Stomach smooth muscle (tissue), 2 donors: ENCODE data around the gene TEPSIN.

Experiments used
- H3K27ac ChIP-seq: one replicate; pipeline ENCODE4 v1.7.0; 2013; ENCODE audit warnings: mild to moderate bottlenecking, low read length, inconsistent platforms
- H3K27me3 ChIP-seq, 2 donors: one replicate each; pipeline ENCODE4 v1.7.0; 2013; ENCODE audit warnings: low read length in 2 of 2; ENCODE audit not compliant: insufficient read depth in 2 of 2, control insufficient read depth in 1 of 2
- H3K36me3 ChIP-seq, 2 donors: one replicate each; pipeline ENCODE4 v1.7.0; 2013; ENCODE audit warnings: low read length in 2 of 2; ENCODE audit not compliant: control insufficient read depth in 2 of 2, insufficient read depth in 2 of 2
- H3K4me1 ChIP-seq: one replicate; pipeline ENCODE4 v1.7.0; 2013; ENCODE audit warnings: low read length; ENCODE audit not compliant: control insufficient read depth, insufficient read depth
- H3K4me3 ChIP-seq, 2 donors: one replicate each; pipeline ENCODE4 v1.7.0; 2013; ENCODE audit warnings: low read length in 2 of 2
- H3K9ac ChIP-seq, 2 donors: one replicate each; pipeline ENCODE4 v1.7.0; 2013; ENCODE audit warnings: low read length in 2 of 2, mild to moderate bottlenecking in 1 of 2
- H3K9me3 ChIP-seq, 2 donors: one replicate each; pipeline ENCODE4 v1.7.0; 2013; ENCODE audit warnings: low read length in 2 of 2; ENCODE audit not compliant: control insufficient read depth in 2 of 2
- donor health status: healthy.
- donor health status: Pancreatic carcinoma.

The TEPSIN gene

GRCh38 chr17:81195941-81196495 lies 42.8 kb downstream of the TEPSIN start:
- no peak overlapping the region for H3K9ac ChIP-seq
- no peak overlapping the region for H3K27ac ChIP-seq
- no peaks in the 10 kb centered on the region for H3K9me3 ChIP-seq
- no peaks in the 10 kb centered on the region for H3K36me3 ChIP-seq
- no peaks in the 10 kb centered on the region for H3K27me3 ChIP-seq
- peaks cover 22% of the 10 kb centered on the region for H3K4me1 ChIP-seq
- H3K4me3 ChIP-seq = no peak overlapping the region

DNA sequence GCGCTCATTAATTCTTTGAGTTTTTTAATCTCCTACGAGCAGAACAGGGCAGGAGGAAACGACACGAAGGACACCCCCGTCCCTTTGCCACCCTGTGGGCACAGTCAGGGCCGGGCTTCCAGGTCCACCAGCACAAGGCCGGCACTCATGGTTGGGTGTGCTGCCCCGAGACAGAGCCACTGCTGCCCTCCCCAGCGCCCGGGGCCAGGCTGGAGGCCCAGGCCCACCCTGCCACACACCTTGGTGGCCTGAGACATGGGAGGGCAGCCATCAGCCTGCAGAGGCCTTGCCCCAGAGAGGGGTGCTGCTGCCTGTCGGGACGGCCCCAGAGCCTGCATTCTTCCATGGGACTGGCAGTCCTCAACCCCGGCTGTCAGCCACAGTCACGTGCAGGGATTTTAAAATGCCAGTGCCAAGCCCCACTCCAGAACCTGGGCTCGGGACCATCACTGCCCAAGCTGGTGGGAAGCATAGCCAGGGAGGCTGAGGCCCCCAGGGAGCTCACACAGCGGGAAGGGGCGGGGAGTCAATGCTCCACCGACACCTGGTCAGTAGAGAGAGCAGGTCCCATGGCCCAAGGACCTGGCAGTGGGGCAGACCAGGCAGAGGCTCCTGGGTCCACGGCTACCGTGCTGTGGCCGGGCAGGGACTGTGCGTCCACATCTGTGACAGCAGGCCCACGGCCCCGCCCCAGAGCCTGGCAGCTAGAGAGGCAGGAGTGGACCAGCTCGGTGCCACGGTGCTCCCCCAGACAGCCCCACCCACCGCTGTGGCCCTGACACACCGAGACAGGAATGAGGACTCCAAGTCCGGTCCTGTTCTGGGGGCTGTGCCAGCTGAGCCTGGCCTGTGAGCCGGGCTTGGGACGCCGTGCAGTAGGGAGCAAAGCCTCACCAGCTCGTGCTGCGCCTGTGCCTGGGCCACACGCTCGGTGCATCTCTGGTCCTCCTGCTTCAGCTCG lies 43.6 kb downstream of the TEPSIN start:
- Histone ChIP-seq H3K9ac (no peak overlapping the region), H3K4me1 (peaks cover 22% of the 10 kb centered on the region), H3K9me3 (no peaks in the 10 kb centered on the region), H3K36me3 (no peaks in the 10 kb centered on the region), H3K4me3 (no peak overlapping the region), H3K27me3 (no peaks in the 10 kb centered on the region), H3K27ac (no peak overlapping the region)

DNA sequence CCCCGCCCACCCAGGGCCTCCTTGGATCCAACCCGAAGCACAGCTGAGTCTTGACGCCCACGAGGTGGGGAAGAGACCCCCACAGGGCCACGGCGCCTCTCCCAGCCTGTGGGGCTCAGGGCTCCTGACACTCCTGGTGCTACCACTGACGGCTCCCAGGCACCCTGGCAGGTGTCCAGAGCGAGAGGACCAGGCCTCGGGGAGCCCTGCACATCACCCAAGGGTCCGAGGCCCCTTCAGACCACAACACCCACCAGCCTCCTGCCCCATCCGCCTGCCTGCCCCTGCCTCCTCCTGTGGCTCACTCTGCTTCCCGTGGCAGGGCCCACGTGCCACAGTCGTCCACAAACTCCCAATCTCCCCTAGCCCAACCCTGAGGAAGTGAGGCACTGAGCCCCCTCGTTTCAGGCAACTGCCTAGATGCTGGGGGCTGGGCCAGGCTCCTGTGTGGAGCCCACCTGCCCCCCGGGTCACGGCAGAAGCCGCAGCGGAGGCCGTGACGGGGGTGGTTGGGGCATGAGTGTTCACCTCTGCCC lies 44.6 kb downstream of the TEPSIN start:
- H3K9me3 ChIP-seq = no peaks in the 10 kb centered on the region
- H3K4me1 ChIP-seq = peaks cover 18% of the 10 kb centered on the region
- H3K9ac ChIP-seq = no peak overlapping the region
- H3K4me3 ChIP-seq = no peak overlapping the region
- H3K27ac ChIP-seq = no peak overlapping the region
- H3K36me3 ChIP-seq = no peaks in the 10 kb centered on the region
- no peaks in the 10 kb centered on the region for H3K27me3 ChIP-seq

GRCh38 chr17:81193470-81194224 lies 45.2 kb downstream of the TEPSIN start:
- Histone ChIP-seq H3K4me1 (peaks cover 16% of the 10 kb centered on the region), H3K4me3 (no peak overlapping the region), H3K9me3 (no peaks in the 10 kb centered on the region), H3K27ac (no peak overlapping the region), H3K9ac (no peak overlapping the region), H3K27me3 (no peaks in the 10 kb centered on the region), H3K36me3 (no peaks in the 10 kb centered on the region)

DNA sequence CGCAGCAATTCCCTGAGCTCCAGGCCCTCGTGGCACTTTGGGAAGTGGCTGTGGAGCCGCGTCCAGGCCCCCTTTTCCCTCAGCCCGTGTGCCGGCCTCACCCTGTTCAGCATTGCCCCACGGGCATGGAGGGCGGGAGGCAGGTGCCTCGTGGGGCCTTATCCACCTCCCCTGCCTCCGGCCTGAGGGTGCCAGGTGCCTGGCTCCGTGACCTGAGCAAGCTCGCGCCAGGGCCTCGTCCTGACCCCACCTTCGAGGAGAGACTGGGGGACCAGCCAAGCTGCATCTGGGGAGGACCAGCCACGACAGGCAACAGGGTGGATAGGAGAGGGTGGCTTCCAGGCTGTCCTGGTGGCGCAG lies 45.8 kb downstream of the TEPSIN start:
- Histone ChIP-seq H3K9me3 (no peaks in the 10 kb centered on the region), H3K4me3 (no peak overlapping the region), H3K27me3 (no peaks in the 10 kb centered on the region), H3K36me3 (no peaks in the 10 kb centered on the region), H3K9ac (no peak overlapping the region), H3K4me1 (peaks cover 16% of the 10 kb centered on the region), H3K27ac (no peak overlapping the region)

DNA sequence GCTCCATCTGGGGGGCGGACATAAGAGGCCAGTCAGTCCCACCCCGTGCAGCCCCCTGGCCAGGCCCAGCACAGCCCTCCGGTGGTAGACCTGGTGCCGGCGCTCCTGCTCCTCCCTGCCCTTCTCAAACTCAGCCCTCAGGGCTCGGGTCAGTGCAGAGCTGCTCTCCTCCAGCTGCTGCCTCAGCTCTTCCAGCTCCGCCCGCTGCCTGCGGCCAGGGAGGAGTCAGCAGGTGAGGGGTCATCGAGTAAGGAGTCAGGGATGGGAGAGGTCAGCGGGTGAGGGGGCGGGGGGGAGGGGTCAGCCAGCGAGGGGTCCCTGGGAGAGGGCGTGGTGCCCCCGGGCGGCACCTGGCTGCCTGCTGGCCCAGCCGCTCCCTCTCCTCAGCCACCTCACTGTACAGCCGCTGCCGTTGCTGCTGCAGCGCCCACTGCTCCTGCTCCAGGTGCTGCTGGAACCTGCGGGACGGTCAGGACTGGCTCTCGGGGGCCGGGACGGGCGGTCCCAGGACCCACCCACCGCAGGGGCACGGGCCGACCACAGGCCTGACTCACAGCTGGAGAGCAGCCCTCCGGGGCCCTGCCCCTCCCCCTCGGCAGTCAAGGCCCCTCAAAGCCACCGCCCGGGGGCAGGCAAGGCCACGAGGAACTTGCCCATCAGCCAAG lies 46.3 kb downstream of the TEPSIN start:
- H3K36me3 ChIP-seq = no peaks in the 10 kb centered on the region
- no peaks in the 10 kb centered on the region for H3K27me3 ChIP-seq
- no peaks in the 10 kb centered on the region for H3K9me3 ChIP-seq
- H3K9ac ChIP-seq = no peak overlapping the region
- H3K4me3 ChIP-seq = no peak overlapping the region
- no peak overlapping the region for H3K27ac ChIP-seq
- H3K4me1 ChIP-seq = peaks cover 16% of the 10 kb centered on the region

DNA sequence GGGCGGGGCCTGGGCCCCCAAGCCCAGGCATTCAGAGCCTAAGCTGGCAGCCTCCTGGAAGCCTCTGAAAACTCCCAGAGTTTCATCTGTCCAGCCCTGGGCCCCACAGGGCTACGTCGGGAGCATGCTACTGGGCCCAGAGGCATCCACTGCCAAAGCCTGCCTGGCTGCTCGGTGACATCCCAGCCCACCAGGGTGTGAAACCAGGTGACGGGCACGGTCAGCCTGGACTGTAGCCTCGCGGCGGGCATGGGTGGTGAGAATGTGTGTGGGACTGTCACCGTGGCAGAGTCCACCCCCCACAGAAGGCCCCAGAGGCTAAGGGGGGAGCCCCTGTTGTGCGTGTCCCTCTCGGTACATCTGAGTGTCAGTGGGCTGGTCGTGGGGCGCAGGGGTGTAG lies 47.2 kb downstream of the TEPSIN start:
- Histone ChIP-seq H3K9me3 (no peaks in the 10 kb centered on the region), H3K36me3 (no peaks in the 10 kb centered on the region)

DNA sequence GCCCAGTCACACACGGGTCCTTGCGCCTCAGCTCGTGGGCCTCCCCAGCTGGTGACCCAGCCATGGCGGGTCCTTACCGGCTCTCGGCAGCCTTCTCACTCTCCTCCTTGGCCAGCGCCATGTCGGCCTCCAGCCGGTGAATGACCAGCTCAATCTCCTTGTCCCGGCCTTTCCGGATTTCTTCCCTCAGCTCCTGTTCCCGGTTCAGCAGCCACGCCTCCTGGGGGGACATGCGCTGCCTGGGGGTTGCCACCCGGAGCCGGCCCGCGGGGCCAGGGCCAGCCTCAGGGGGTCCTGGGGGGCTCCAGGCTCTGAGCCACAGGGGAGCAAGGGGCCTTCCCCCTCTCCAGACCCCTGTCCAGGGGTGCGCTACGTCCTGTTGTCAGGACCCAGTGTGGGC lies 47.7 kb downstream of the TEPSIN start:
- Histone ChIP-seq H3K4me1 (peaks cover 15% of the 10 kb centered on the region), H3K4me3 (no peak overlapping the region), H3K27ac (no peak overlapping the region), H3K27me3 (no peaks in the 10 kb centered on the region), H3K9me3 (no peaks in the 10 kb centered on the region), H3K36me3 (no peaks in the 10 kb centered on the region), H3K9ac (no peak overlapping the region)

More for the DNA sequence above, 47.2 kb downstream of the TEPSIN start:
- Histone ChIP-seq H3K4me3 (no peak overlapping the region), H3K4me1 (peaks cover 16% of the 10 kb centered on the region), H3K27me3 (no peaks in the 10 kb centered on the region), H3K27ac (no peak overlapping the region), H3K9ac (no peak overlapping the region)

- Histone ChIP-seq H3K9me3 (no peaks in the 10 kb centered on the region), H3K4me3 (no peak overlapping the region), H3K27ac (no peak overlapping the region), H3K9ac (no peak overlapping the region), H3K4me1 (peaks cover 10% of the 10 kb centered on the region), H3K36me3 (no peaks in the 10 kb centered on the region), H3K27me3 (no peaks in the 10 kb centered on the region)
Measured at GRCh38 chr17:81190591-81190990, 48.3 kb downstream of the TEPSIN start.
